Measurements from ENCODE around the gene BANF2. TPM values are rescaled to one million over a fixed set of nuclear protein-coding genes. Genes with fewer than 3 reads are reported as not detected.

The BANF2 gene
- total and polyA plus RNA-seq, 2 of the 13 experiments (the other 11 are each of a cell fraction or from before 2014, with no cell fraction given), result 0.35 TPM; not detected in 1

- TF ChIP-seq ATM (IDR thresholded peaks at IDR 0.05; ENCODE audit: borderline replicate concordance), result no peak
- 0 out of 2 replicates have a peak, but pooled peaks have one; percentile 71 for TF ChIP-seq ZNF251 (CRISPR knock-in tag; IDR thresholded peaks at IDR 0.05)
- peak; percentile 54; the same call in 1 of the 2 replicates for TF ChIP-seq SSRP1 (CRISPR knock-in tag; IDR thresholded peaks at IDR 0.05)
- TF ChIP-seq DR1 (CRISPR knock-in tag; IDR thresholded peaks at IDR 0.05), result no peak; the same call in 1 of the 2 replicates
- no peak for TF ChIP-seq MYPOP (CRISPR knock-in tag; IDR thresholded peaks at IDR 0.05)
- 0 out of 2 replicates have a peak, but pooled peaks have one; percentile 36 for TF ChIP-seq HBP1 (CRISPR knock-in tag; IDR thresholded peaks at IDR 0.05; ENCODE audit: low read depth)
- no peak for TF ChIP-seq SRY (CRISPR knock-in tag; IDR thresholded peaks at IDR 0.05)
- TF ChIP-seq ZNF407 (CRISPR knock-in tag; IDR thresholded peaks at IDR 0.05; ENCODE audit: not compliant biosample characterization), result peak; percentile 33
- no peak; the same call in 1 of the 2 replicates for TF ChIP-seq ZBTB26 (CRISPR knock-in tag; IDR thresholded peaks at IDR 0.05; ENCODE audit: borderline replicate concordance)
- TF ChIP-seq ZNF232 (CRISPR knock-in tag; IDR thresholded peaks at IDR 0.05; ENCODE audit: borderline replicate concordance), result 0 out of 2 replicates have a peak, but pooled peaks have one; percentile 39
Observed at GRCh38 chr20:17722493-17723300, 22.9 kb downstream of the BANF2 start (continued).

Measured in HepG2 (cell line).